ENCODE data around the gene LRRC75A.

- TF ChIP-seq TEAD4 (IDR thresholded peaks at IDR 0.05) (no peak), YY1 (IDR thresholded peaks at IDR 0.05; ENCODE audit: low read depth) (no peak), CEBPB (IDR thresholded peaks at IDR 0.05) (no peak), EGR1 (IDR thresholded peaks at IDR 0.05) (no peak), EP300 (IDR thresholded peaks at IDR 0.05; ENCODE audit: borderline replicate concordance) (no peak), TAF1 (IDR thresholded peaks at IDR 0.05; ENCODE audit: low read depth) (no peak), CREB1 (IDR thresholded peaks at IDR 0.05; ENCODE audit: low read depth) (no peak)
Measured at GRCh38 chr17:16460796-16461605, 31.0 kb downstream of the LRRC75A start.

Data from Ishikawa (cell line).